Stimulated activated naive CD8-positive, alpha-beta T cell treated with anti-CD3 and anti-CD28 coated beads, Interleukin-15, Interleukin-2, amounts not matched to agents 100 ng/mL and 50 ng/mL, for 24 hours (primary cell): ENCODE measurements around the gene CNTNAP2.

Source experiments
- H3K27ac Mint-ChIP-seq: one replicate; pipeline ENCODE4 v1.8.0; 2021; ENCODE audit warnings: mild to moderate bottlenecking, mixed read lengths
- H3K27me3 Mint-ChIP-seq: one replicate; pipeline ENCODE4 v1.8.0; 2021; ENCODE audit warnings: mixed read lengths
- H3K36me3 Mint-ChIP-seq: one replicate; pipeline ENCODE4 v1.8.0; 2021; ENCODE audit warnings: low read depth, mixed read lengths
- H3K4me1 Mint-ChIP-seq: one replicate; pipeline ENCODE4 v1.8.0; 2021; ENCODE audit warnings: low read depth, mixed read lengths
- H3K4me3 Mint-ChIP-seq: one replicate; pipeline ENCODE4 v1.8.0; 2021; ENCODE audit warnings: mild to moderate bottlenecking, mixed read lengths
- H3K9me3 Mint-ChIP-seq: one replicate; pipeline ENCODE4 v1.8.0; 2021; ENCODE audit warnings: mixed read lengths

Gene CNTNAP2

DNA sequence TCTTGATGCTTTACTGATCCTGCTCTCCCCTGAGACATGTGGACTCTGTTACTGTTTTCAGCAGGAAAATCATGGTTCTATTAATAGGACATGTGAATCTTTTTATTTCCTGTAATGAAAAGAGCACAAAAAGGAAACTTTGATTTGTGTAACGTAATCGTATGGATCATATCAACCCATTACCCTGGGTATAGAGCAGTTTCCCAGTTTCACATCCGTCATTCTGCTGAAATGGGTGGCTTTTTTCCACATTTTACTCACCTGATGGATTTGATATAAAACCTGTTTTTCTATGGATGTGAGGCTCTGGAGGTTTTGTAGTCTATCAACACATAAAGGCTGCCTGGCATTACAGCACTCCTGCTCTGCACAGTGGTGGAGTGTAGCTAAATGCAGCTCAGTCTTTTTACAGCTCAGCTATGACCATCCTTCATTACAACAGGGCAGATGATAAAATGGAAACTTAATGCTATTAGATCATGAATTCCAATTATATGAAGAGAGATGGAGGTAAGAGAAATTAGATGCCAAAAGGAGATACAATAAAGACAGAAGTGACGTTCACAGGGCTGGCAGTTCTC is 1987.6 kb downstream of the CNTNAP2 start:
- no peak overlapping the region for H3K4me3 Mint-ChIP-seq
- no peaks in the 10 kb centered on the region for H3K4me1 Mint-ChIP-seq
- H3K36me3 Mint-ChIP-seq: no peaks in the 10 kb centered on the region
- peaks cover 4% of the 10 kb centered on the region for H3K9me3 Mint-ChIP-seq
- H3K27me3 Mint-ChIP-seq: no peaks in the 10 kb centered on the region
- H3K27ac Mint-ChIP-seq: no peak overlapping the region

DNA sequence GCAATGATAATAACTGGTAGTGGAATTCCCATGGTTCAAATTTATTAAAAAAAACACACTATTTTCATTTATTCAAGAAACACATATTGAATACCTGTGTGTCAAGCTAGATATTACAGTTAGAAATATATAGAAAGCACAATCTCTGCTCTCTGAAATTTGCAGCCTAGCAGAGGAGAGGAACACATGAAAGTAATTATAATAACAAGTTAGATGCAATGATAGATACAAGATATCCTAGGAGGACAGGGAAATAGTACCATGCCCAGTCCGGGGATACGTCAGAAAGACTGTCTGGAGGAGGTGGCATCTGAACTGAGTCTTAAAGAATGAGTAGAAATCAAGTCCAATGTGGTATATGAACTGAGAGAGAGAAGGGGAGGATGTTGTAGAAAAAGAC is 1988.3 kb downstream of the CNTNAP2 start:
- Mint-ChIP-seq H3K27ac (no peak overlapping the region), H3K27me3 (no peaks in the 10 kb centered on the region), H3K4me1 (no peaks in the 10 kb centered on the region), H3K36me3 (no peaks in the 10 kb centered on the region), H3K4me3 (no peak overlapping the region), H3K9me3 (peaks cover 4% of the 10 kb centered on the region)

DNA sequence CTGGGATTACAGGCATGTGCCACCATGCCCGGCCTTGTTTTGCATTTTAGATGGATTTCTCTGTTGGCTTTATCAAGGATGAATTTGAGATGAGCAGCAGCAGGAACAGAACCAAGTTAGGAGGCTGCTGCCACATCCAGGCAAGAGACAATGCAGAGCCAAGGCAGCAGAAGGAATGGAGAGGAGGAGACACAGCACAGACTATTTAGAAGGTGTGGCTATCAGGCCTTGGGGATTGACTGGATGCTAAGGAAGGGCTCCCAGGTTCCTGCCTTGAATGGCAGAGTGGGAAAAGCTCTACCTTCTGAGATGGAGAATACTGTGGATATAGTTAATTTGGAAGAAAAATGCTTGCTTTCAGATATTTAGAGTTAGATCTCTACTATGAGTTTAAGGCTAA is 1989.3 kb downstream of the CNTNAP2 start:
- peaks cover 4% of the 10 kb centered on the region for H3K9me3 Mint-ChIP-seq
- no peaks in the 10 kb centered on the region for H3K27me3 Mint-ChIP-seq
- H3K4me1 Mint-ChIP-seq: no peaks in the 10 kb centered on the region
- no peak overlapping the region for H3K4me3 Mint-ChIP-seq
- no peaks in the 10 kb centered on the region for H3K36me3 Mint-ChIP-seq
- H3K27ac Mint-ChIP-seq: no peak overlapping the region

DNA sequence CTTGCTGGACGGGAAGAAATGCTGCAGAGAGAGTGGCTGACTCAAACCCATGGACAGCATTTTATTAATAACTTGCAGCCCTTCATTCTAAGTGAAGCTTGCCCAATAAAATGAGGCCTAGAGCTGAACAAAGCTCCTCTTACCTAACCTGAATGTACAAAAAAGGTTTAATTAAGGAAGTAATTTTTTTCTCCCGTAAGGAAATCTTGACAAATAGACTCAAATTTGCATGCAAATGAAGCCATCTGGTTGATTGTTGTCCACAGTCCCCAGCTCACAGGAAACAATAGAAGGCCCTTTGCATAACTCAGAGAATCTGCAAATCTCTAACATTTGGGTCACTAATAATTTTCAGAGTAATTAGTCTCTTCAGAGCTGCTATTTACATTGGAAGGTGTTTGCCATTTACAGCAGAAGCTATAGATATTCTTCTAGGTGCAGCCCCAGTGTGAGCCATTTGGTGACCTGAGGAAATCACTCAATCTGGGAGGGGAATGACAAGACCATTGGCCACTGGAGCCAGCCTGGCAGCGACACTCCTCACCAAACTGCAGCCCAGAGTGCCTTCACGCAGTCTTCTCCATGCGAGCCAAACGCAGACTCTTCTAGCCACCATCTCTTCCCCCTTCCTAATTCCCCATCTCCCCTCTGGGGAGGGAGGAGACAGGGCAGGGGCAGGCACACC is 1991.0 kb downstream of the CNTNAP2 start:
- Mint-ChIP-seq H3K4me1 (no peaks in the 10 kb centered on the region), H3K27ac (no peak overlapping the region), H3K36me3 (no peaks in the 10 kb centered on the region), H3K27me3 (no peaks in the 10 kb centered on the region), H3K9me3 (no peaks in the 10 kb centered on the region), H3K4me3 (no peak overlapping the region)

DNA sequence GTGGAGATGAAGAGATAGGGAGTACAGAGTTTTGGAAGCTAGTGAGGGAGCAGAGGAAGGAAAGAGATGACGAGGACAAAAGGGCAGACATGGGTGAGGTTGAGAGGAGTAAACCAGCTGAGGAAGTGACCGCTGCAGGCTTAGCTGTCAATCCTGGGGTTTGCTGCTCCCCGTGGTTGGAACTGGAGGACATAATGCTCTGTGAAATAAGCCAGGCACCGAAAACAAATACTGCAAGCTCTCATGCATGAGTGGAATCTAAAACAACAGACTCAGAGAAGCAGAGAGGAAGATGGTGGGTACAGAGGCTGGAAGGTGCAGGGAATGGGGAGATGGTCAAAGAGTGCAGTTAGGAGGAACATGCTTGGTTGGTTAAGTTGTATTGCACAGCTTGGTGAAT is 1991.8 kb downstream of the CNTNAP2 start:
- no peaks in the 10 kb centered on the region for H3K9me3 Mint-ChIP-seq
- H3K4me3 Mint-ChIP-seq: no peak overlapping the region
- H3K27ac Mint-ChIP-seq: no peak overlapping the region
- no peaks in the 10 kb centered on the region for H3K36me3 Mint-ChIP-seq
- H3K4me1 Mint-ChIP-seq: no peaks in the 10 kb centered on the region
- H3K27me3 Mint-ChIP-seq: no peaks in the 10 kb centered on the region

DNA sequence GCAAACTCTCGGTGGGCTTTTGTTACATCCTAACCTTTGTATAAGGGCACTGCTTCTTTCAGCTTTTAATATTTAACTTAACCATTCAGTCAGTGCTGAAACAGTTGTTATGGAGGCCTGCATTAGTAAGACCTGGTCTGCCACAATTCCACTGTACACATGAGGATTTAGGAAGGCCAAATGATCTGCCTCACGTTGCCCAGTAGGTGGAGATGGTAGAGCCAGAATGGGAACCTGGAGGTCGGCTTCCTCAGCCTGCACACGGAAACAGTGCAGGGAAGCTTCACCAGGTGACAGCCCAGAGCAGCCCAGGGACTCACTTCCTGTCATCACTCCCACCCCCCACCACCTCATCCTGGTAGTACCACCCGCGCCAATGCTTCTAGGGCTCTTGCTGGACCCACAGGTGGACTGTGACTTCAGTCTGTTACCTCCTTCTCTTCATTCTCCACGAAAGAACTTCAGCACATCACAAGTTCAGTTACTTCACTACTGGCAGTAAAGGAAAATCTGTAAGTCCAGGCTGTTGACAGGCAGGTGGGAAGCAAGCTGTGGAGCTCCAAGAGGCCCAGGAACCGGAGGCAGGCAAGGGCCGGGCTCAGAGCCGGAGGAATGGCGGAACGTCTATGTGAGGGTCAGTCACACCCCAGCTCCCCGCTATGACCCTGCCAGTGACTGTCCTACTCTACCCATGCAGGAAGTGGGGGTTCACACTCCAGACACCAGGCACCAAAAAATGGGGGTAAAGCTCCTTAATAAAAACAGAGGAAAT is 1993.7 kb downstream of the CNTNAP2 start:
- no peak overlapping the region for H3K4me3 Mint-ChIP-seq
- H3K27ac Mint-ChIP-seq: no peak overlapping the region
- no peaks in the 10 kb centered on the region for H3K36me3 Mint-ChIP-seq
- no peaks in the 10 kb centered on the region for H3K9me3 Mint-ChIP-seq
- no peaks in the 10 kb centered on the region for H3K27me3 Mint-ChIP-seq
- no peaks in the 10 kb centered on the region for H3K4me1 Mint-ChIP-seq

DNA sequence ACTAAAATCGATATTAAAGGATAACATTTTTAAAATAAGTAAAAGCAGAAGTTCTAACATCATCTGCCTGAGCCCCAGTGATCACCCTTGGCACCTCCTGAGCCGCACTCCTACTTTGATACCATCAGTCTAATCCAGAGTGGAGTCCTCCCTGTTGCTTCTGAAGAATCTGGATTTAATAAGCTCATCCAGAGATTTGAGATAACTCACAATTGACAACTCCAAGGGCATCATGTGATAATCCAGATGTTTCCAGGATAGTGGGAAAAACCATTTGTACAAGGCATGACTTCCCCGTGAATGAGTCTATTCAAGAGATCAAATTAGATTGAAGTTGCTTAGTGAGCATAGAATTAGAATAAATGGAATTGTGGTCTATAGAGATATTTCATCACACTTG is 1998.2 kb downstream of the CNTNAP2 start:
- Mint-ChIP-seq H3K27ac (no peak overlapping the region), H3K4me1 (no peaks in the 10 kb centered on the region), H3K36me3 (no peaks in the 10 kb centered on the region), H3K9me3 (no peaks in the 10 kb centered on the region), H3K4me3 (no peak overlapping the region), H3K27me3 (no peaks in the 10 kb centered on the region)

DNA sequence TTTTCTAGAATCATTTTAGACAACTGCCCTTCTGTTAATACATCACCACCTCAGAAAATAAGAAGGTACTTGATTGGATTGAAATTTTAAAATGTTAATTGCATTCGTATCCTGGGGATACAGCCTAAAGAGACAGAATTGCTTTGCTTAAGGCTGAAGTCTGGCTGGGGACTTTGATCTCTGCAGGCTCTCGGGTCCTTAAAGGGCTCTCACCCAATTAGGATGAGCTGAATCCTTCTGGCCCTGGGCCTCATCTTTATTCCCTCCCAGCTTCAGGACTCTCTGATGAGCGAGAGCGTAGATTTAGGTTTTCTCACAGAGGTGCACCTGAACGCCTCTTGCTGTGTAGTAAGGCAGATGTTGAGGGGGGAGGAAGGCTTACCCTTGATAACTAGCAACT is 1998.7 kb downstream of the CNTNAP2 start:
- Mint-ChIP-seq H3K36me3 (no peaks in the 10 kb centered on the region), H3K27me3 (no peaks in the 10 kb centered on the region), H3K4me3 (no peak overlapping the region), H3K9me3 (no peaks in the 10 kb centered on the region), H3K4me1 (no peaks in the 10 kb centered on the region), H3K27ac (no peak overlapping the region)

DNA sequence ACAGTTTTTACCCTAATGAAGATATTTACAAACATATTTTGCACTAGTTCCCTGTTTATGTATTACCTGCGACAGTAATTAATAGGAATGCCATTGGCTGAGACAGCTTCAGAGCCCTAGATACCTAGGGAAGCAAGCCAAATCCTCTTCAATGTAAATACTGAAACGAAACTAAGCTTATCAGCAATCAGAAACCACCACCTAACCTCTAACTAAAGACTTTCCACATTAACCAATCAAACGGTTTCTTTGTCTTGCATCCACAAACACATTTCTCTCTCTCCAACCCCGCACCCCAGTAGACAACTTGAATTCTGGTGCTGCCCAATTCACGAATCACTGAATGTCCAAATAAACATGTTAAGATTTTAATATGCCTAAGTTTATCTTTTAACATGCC is 1999.6 kb downstream of the CNTNAP2 start:
- Mint-ChIP-seq H3K27me3 (no peaks in the 10 kb centered on the region), H3K36me3 (no peaks in the 10 kb centered on the region), H3K9me3 (no peaks in the 10 kb centered on the region), H3K4me3 (no peak overlapping the region), H3K27ac (no peak overlapping the region), H3K4me1 (no peaks in the 10 kb centered on the region)

DNA sequence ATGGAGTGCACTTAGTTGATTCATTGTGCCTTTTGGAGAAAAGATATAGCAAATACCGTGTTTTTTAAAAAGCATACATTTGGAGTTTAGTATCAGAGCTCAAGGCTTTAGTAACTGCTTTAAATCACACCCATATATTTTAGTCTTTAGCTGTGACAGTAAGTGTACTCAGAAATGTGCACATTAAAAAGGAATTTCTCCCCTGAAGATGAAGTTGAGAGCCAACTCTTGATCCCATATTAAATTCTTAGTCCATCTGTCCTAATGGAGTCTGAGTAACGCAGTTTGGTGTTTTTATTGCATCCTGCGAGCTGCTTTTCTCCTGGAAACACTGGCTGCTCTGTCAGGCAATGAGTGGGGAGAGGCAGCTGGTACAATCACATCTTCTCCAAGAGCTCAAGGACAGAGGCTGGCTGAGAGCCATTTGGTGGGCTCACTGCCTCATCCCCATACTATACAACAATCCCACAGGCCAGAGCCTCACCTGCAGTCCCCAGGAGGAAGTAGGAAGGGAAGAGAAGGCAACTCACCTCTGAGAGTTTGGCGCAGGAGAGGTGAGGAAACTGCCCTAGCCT is 2000.3 kb downstream of the CNTNAP2 start:
- Mint-ChIP-seq H3K4me1 (no peaks in the 10 kb centered on the region), H3K4me3 (no peak overlapping the region), H3K27me3 (no peaks in the 10 kb centered on the region), H3K27ac (no peak overlapping the region), H3K9me3 (no peaks in the 10 kb centered on the region), H3K36me3 (no peaks in the 10 kb centered on the region)

DNA sequence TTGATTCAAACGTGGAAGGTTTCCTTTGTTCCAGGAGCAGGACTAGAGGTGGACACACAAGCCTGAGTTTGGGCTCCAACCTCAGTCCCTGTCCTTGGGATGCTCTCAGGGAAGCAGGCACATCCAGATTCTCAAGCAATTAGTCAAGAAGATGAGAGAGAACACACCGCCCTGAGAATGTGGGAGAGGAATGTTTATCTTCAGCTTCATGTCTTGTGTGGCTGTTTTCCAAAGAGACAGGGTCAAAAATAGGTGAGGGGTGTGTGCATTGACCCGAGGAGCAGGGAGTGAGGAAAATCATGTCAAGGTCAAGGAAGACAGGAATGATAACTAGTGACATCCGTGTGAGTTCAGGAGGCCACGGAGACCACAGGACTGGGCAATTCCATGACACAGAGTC is 2001.8 kb downstream of the CNTNAP2 start:
- Mint-ChIP-seq H3K4me1 (no peaks in the 10 kb centered on the region), H3K9me3 (no peaks in the 10 kb centered on the region), H3K36me3 (no peaks in the 10 kb centered on the region), H3K4me3 (no peak overlapping the region), H3K27ac (no peak overlapping the region), H3K27me3 (no peaks in the 10 kb centered on the region)

DNA sequence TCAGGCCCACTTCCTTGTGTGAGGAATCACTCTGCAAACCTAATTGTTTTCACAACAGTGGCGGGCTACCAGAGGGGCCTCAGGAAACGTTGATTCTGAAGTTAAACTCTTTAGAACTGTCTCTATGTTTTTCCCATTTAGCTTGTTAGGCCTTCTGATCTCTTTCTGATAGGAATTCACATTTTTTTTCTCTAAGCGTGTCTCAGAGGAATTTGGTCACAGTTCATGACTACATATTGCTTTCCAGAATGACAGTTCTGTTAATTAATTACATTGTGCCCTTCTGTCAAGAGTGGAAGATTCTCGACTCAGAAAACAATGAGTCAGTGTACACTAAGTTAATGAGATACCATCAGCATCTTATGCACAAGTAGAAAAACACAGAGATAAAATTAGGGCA is 2004.8 kb downstream of the CNTNAP2 start:
- H3K27me3 Mint-ChIP-seq: no peaks in the 10 kb centered on the region
- H3K27ac Mint-ChIP-seq: no peak overlapping the region
- no peaks in the 10 kb centered on the region for H3K36me3 Mint-ChIP-seq
- H3K4me3 Mint-ChIP-seq: no peak overlapping the region
- no peaks in the 10 kb centered on the region for H3K4me1 Mint-ChIP-seq
- H3K9me3 Mint-ChIP-seq: peaks cover 11% of the 10 kb centered on the region

DNA sequence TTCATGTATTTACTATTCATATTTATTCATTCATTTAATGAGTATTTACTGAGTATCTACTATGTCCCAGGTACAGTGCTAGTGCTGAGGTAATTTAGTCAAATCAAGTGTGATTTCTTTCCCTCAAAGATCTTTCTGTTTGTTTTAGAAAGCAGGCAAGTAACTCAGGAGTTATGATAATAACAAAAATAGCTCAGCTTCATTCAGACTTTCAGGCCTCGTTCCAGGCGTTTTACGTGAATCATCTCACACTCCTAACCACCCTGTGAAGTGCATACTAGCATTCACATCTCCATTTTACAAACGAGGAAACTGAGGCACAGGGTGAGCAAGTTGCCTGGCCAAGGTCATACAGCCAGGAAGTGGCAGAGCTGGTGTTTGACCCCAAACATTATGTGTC is 2005.2 kb downstream of the CNTNAP2 start:
- Mint-ChIP-seq H3K27ac (no peak overlapping the region), H3K9me3 (peaks cover 14% of the 10 kb centered on the region), H3K4me3 (no peak overlapping the region), H3K4me1 (no peaks in the 10 kb centered on the region), H3K27me3 (no peaks in the 10 kb centered on the region), H3K36me3 (no peaks in the 10 kb centered on the region)

DNA sequence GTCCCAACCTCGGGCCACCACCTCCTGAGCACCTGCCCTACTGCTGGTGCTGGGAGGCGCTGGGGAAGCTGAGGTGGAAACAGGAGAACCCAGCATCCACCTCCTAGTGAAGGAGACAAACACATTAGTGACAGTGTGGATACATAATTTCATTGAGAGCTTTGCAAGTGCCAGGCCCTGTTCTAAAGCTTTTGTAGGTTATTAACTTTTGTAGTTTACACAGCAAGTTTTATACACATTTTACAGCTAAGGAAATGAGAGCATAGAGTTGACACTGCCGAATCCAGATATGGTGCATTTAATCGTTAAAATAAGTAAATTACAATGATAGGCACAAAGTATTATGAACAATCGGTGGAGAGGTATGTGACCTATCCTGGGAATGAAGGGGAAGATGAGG is 2007.9 kb downstream of the CNTNAP2 start:
- no peak overlapping the region for H3K27ac Mint-ChIP-seq
- peaks cover 14% of the 10 kb centered on the region for H3K9me3 Mint-ChIP-seq
- H3K27me3 Mint-ChIP-seq: no peaks in the 10 kb centered on the region
- H3K4me1 Mint-ChIP-seq: no peaks in the 10 kb centered on the region
- H3K36me3 Mint-ChIP-seq: no peaks in the 10 kb centered on the region
- H3K4me3 Mint-ChIP-seq: no peak overlapping the region

DNA sequence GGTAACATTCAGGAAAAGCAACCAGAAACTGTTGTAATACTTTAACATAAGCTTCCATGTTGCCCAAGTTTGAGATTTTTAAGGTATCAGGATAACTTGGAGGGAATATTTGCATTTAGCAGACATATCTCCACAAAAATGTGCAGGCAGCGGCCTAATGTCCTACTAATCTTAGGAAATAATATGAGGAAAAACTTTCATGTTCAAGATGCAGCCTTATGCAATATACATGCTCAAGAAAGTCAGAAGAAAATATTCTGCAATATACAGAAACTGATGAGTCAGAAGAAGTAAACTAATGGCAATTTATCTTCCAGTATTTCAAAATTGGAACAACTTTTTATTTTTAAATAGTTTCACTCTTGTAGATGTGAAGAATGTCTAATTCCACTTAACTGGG is 2010.8 kb downstream of the CNTNAP2 start:
- Mint-ChIP-seq H3K9me3 (peaks cover 14% of the 10 kb centered on the region), H3K4me3 (no peak overlapping the region), H3K27me3 (no peaks in the 10 kb centered on the region), H3K4me1 (no peaks in the 10 kb centered on the region), H3K27ac (no peak overlapping the region), H3K36me3 (no peaks in the 10 kb centered on the region)
